HUDEP-2 (cell line): Measurements from ENCODE around the gene GINS1.

Experiments
- DNase-seq, 76 experiments: peaks; one replicate each; lab custom pipeline; 2025; ENCODE audit not compliant: unreplicated experiment in 76 of 76; lab: John Stamatoyannopoulos, UW

GINS1 gene

GRCh38 chr20:25452333-25452732, 44.9 kb downstream of the GINS1 start:
- no peak for DNase-seq

- DNase-seq = no peak
These were observed 45.8 kb downstream of the GINS1 start for GRCh38 chr20:25453035-25453810.

- DNase-seq = no peak
These were observed 46.9 kb downstream of the GINS1 start for GRCh38 chr20:25454153-25454900.

GRCh38 chr20:25457886-25458680, 50.6 kb downstream of the GINS1 start:
- DNase-seq = no peak

DNA sequence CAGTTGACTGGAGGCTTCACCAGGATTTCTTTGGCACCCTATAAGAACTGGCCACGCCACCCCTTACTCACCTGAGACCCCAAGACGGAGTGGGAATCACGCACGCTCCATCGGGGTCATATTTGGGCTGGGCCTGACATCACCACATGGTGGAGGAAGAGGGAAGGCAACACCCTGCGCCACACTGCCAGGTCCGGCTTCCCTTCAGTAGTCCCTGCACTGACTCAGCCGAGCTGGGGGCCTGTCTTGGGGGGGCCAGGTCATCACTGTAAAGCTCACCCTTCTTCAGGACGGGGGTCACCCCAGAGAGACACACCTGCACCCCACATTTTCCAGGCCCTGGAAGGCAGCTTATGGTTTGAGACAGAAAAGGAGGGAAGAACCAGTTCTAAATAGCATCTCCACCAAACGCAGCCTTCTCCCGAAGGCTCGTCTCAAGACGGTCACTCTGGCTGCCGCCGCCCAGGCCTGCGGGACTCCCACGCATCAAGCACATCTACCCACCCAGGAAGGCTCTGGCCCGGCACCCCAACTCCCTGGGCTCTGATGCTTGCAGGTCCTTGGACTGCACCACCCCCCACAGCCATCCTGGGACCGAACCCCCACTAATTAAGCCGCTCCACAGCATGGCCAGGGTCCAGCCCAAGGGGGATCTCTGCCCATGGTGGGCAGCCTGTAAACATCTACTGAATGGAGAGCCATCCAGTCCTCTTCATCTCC, 51.8 kb downstream of the GINS1 start:
- no peak for DNase-seq

DNA sequence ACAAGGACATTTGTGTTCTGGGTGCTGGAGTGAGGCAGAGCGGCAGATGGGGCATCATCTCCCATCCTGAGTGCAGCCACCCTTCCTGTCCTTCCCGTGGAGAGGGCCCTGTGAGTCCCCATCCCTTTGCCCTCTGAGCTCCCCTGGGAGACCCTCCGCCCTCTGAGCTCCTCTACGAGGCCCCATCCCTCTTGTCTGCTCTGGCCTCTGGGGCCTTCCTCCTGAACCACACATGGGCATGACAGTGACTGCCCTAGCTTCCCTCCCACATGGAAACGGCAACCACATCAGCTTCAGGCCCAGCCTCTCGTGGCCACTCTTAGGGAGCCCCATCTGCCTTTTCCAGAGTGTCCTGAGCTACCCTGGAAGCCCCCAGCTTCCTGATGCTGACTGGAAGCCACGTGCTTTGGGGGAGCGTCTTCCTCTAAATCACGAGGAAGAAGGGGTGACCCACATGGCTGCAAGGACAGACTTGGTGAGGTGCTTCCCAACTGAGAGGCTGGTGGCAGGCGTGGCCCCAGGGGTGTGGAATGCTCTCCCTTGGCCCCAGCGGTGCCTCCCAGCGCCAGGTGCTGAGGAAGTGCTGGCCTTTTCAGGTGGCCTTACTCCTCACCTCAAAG, 52.6 kb downstream of the GINS1 start:
- no peak for DNase-seq

GRCh38 chr20:25460566-25461280, 53.2 kb downstream of the GINS1 start:
- DNase-seq = no peak

DNA sequence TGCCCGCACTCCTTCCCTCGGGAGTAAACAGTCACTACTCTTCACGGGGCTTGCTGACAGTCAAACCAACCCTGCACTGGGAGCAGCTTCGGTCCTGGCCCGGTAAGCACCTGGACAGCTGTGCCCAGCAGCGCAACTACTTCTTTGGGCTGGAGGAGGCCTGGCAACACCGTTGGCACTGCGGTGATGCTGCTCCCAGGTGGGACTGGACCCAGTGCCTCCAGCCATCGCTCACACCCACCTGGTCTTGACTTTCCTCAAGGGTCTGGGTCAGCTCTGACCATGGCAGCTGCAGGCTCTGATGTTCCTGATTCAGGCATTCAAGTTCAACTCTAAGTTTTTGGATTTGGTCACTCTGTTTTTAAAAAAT, 53.8 kb downstream of the GINS1 start:
- DNase-seq = no peak

DNA sequence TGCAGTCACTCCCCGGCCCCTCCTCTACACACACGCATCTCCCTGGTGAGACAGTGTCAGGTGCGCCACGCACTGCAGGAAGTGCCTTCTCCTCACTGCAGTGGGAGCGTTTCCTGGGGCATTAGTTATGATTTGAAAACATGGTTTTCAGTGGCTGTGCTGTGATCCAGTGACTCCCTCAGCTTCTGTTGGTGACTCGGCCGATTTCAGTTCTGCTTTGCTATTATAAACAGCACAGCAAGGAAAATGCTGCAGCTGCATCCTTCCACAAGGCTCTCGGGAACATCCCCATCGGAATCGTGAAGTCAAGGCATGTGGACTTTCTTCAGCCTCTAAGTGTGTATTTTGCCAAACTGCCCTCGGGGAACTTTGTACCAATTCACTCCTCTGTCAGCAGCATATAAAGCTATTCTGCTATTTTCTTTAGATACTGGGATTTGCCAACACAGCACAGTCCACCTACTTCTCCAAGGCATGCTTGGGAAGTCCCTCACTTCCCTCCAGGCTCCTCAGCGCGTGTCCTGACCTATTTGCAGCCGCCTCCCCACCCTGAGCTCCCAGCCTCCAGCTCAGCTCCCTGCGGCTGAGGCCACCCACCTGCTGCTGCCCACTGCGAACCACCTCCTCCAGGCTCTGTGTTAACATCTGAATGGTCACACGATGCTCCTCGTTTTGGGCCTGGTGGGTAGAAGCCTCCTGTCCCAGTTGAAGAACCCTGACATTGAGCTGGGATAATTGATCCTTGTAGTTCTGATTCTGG, 54.5 kb downstream of the GINS1 start:
- no peak for DNase-seq

GRCh38 chr20:25464501-25465242, 57.2 kb downstream of the GINS1 start:
- DNase-seq = no peak

GRCh38 chr20:25465243-25466135, 58.0 kb downstream of the GINS1 start:
- no peak for DNase-seq

- no peak for DNase-seq
These were observed 59.4 kb downstream of the GINS1 start for GRCh38 chr20:25466846-25467245.

DNA sequence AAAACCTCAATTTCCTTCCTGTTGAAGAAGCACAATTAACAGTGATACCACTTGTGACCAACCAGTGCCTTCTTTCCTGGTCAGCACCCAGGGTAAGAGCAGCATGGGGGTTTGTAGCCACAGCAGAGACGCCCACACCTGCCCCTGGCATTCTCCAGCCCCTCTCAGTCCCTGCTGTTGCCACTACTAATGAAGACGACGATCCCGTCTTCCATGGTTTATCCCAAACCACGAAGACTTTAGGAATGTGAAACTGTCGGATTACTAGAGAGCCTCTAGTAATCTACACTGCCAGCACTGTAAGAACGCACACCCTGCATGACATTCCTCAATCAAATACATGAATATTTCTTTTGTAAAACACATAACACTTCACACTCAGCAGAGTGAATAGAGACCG, 60.0 kb downstream of the GINS1 start:
- DNase-seq = no peak

GRCh38 chr20:25468126-25469075, 60.9 kb downstream of the GINS1 start:
- DNase-seq = no peak

DNA sequence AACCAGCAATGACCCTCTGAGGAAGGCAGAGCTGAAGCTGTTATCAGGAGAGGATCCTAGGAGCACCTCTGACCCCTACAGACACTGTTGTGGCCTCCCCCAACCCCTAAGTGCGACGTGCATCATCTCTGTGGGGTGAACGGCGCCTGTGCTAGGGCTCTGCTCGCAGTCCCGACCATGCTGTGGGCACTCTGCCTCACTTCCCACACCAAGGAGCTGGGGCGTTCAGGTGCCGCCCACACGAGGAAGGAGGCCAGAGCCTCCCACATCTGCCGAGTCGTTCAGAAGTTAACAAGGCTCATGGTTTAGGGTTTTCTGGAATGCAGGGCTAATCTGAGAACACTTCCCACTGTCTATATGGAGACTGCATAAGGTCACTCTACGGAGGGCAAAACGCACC, 62.1 kb downstream of the GINS1 start:
- DNase-seq = no peak

DNA sequence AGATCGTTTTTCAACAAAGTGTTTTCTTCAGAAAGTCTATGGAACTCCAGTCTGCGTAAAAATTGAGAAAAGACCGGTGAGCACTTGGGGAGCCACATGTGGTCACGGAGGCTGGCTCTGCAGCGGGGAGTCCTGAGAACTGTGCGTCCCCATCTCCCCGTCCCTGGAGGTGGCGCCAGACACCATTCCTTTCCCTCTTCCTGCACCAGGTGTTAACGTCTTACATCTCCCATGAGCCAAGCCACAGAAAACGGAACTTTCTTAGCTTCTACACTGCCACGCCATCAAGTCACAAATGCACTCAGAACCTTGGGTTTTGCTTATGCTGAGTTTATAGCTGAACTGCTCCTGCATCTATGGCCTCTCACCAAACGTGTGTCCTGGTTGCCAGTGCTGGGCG, 62.6 kb downstream of the GINS1 start:
- peak in 19 of 76 experiments; percentile 1 to 37 (median 15) for DNase-seq
